Measurements from ENCODE around the gene F2RL2.

- no peak for TF ChIP-seq CTCF (IDR thresholded peaks at IDR 0.05; ENCODE audit: low read depth, low read length, poor library complexity, severe bottlenecking)
- TF ChIP-seq EZH2phosphoT487 (IDR thresholded peaks at IDR 0.05; ENCODE audit: borderline replicate concordance, low read length): no peak
These were observed 37.2 kb upstream of the F2RL2 start for GRCh38 chr5:76660360-76660759.
